Breast epithelium (tissue), 4 donors: ENCODE data around the gene PORCN. TPM values are rescaled to one million over a fixed set of nuclear protein-coding genes. Genes with fewer than 3 reads are reported as not detected.
A peak's percentile ranks its signal among the peaks of the same experiment; 100 is the strongest.

Experiments used
- DNase-seq, 2 donors: peaks; one replicate each; pipeline ENCODE4 v3.0.0-alpha.2; 2019; ENCODE audit warnings: low spot score in 2 of 2
- H3K27ac ChIP-seq, 2 donors: fragments of 200-600 bp; sonication (generic) in 1 of 2; one replicate each; pipeline ENCODE4 v1.5.1; 2016 to 2019; ENCODE audit warnings: mild to moderate bottlenecking in 1 of 2
- H3K27me3 ChIP-seq, 2 donors: fragments of 200-600 bp; sonication (generic) in 1 of 2; one replicate each; pipeline versions ENCODE4 v1.5.1 to v1.6.0; 2017 to 2019; ENCODE audit warnings: control low read depth in 1 of 2, mild to moderate bottlenecking in 1 of 2
- H3K36me3 ChIP-seq: fragments of 200-600 bp; one replicate; pipeline ENCODE4 v1.5.1; 2019
- H3K4me1 ChIP-seq, 2 donors: fragments of 200-600 bp; sonication (generic); one replicate each; pipeline ENCODE4 v1.5.1; 2016 to 2019; ENCODE audit warnings: control low read depth in 1 of 2
- H3K4me3 ChIP-seq, 3 donors: fragments of 200-600 bp; sonication (generic); 1 replicate in 2 of 3; 2 replicates in 1 of 3; pipeline ENCODE4 v1.5.1; 2016 to 2019; ENCODE audit warnings: mild to moderate bottlenecking in 3 of 3, moderate library complexity in 2 of 3
- H3K9me3 ChIP-seq, 2 donors: fragments of 200-600 bp; sonication (generic) in 1 of 2; one replicate each; pipeline ENCODE4 v1.5.1; 2016 to 2019; ENCODE audit warnings: control low read depth in 1 of 2
- CTCF ChIP-seq, 3 donors: fragments of 450-650 bp; IDR thresholded peaks; one replicate each; pipeline ENCODE4 v1.5.1; 2016 to 2017; ENCODE audit warnings: antibody characterized with exemption in 3 of 3, mild to moderate bottlenecking in 3 of 3, moderate library complexity in 3 of 3
- POLR2A ChIP-seq: fragments of 450-650 bp; IDR thresholded peaks from one replicate; pipeline ENCODE4 v1.6.1; 2016; ENCODE audit warnings: antibody characterized with exemption, mild to moderate bottlenecking, moderate library complexity
- POLR2AphosphoS5 ChIP-seq, 3 donors: sonication (generic); formaldehyde crosslinking; IDR thresholded peaks; one replicate each; pipeline ENCODE4 v1.6.1; 2017; ENCODE audit warnings: antibody characterized with exemption in 3 of 3
- intact Hi-C: fragments of 100-400 bp; cut with DNase I; formaldehyde crosslinking; loops from one replicate; pipeline ENCODE4 v1.15.1; 2023; ENCODE audit warnings: low total_unique reads
- total RNA-seq, 3 donors: library from RNA; depleted of rRNA; stranded (reverse); fragments of >200 nt; gene quantifications; one replicate each; pipeline ENCODE4 v1.1.0, GENCODE V29; 2016

PORCN gene
- total RNA-seq, 3 donors from 2014 or later: 12.1 to 22.1 (median 17.0) TPM

GRCh38 chrX:48492293-48492910 lies 16.4 kb upstream of the PORCN start:
- DNase-seq: no peak
- Histone ChIP-seq H3K4me3 (no peak overlapping the region), H3K4me1 (no peaks in the 10 kb centered on the region), H3K27me3 (peaks cover 0 to 30% of the 10 kb centered on the region in 2 donors), H3K36me3 (no peaks in the 10 kb centered on the region), H3K27ac (no peak overlapping the region), H3K9me3 (peaks cover 0 to 11% of the 10 kb centered on the region in 2 donors)
- intact Hi-C loops: no loop called here
- TF ChIP-seq CTCF (IDR thresholded peaks at IDR 0.05) (no peak), POLR2AphosphoS5 (IDR thresholded peaks at IDR 0.05) (no peak), POLR2A (no peak)

DNA sequence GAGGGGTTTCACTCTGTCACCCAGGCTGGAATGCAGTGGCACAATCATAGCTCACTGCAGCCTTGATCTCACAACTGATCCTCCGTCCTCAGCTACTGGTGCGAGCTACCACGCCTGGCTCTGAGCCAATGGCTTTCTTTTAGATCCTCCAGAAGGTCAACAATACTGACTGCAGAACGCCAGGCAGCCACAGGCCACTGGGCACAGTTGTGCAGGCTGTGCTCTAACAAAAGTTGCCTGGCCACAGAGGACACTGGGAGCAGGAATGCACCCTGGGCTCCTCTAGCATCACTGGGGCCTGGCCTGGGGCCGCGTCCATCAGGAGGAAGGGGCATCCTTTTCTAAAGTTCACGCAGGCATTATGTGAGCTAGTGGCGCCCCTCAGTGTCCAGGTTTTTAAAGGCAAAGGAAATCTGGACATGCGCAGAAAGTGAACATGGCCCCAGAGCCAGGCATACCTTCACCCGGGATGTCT lies 14.9 kb upstream of the PORCN start:
- H3K27ac ChIP-seq: no peak overlapping the region
- intact Hi-C loops: no loop called here
- H3K36me3 ChIP-seq: no peaks in the 10 kb centered on the region
- DNase-seq: no peak
- peaks cover 0 to 33% of the 10 kb centered on the region in 2 donors for H3K27me3 ChIP-seq
- H3K9me3 ChIP-seq: peaks cover 0 to 11% of the 10 kb centered on the region in 2 donors
- TF ChIP-seq POLR2A (no peak), POLR2AphosphoS5 (IDR thresholded peaks at IDR 0.05) (no peak), CTCF (IDR thresholded peaks at IDR 0.05) (peak in 1 of 3 donors; percentile 19)
- H3K4me3 ChIP-seq: no peak overlapping the region
- H3K4me1 ChIP-seq: no peaks in the 10 kb centered on the region

GRCh38 chrX:48496660-48497059 lies 12.1 kb upstream of the PORCN start:
- Histone ChIP-seq H3K27me3 (peaks cover 0 to 32% of the 10 kb centered on the region in 2 donors), H3K36me3 (no peaks in the 10 kb centered on the region), H3K9me3 (no peaks in the 10 kb centered on the region), H3K4me1 (no peaks in the 10 kb centered on the region), H3K27ac (no peak overlapping the region), H3K4me3 (no peak overlapping the region)
- DNase-seq: no peak
- intact Hi-C loops: no loop called here
- no peak for TF ChIP-seq POLR2AphosphoS5 (IDR thresholded peaks at IDR 0.05)
- TF ChIP-seq POLR2A: no peak
- TF ChIP-seq CTCF (IDR thresholded peaks at IDR 0.05): no peak

- no peaks in the 10 kb centered on the region for H3K9me3 ChIP-seq
- TF ChIP-seq POLR2AphosphoS5 (IDR thresholded peaks at IDR 0.05): no peak
- TF ChIP-seq POLR2A: no peak
- TF ChIP-seq CTCF (IDR thresholded peaks at IDR 0.05): no peak
- intact Hi-C loops: no loop called here
- peaks cover 0 to 41% of the 10 kb centered on the region in 2 donors for H3K27me3 ChIP-seq
- no peak overlapping the region for H3K4me3 ChIP-seq
- H3K4me1 ChIP-seq: no peaks in the 10 kb centered on the region
- H3K27ac ChIP-seq: no peak overlapping the region
- no peaks in the 10 kb centered on the region for H3K36me3 ChIP-seq
- DNase-seq: no peak
Measured at GRCh38 chrX:48497871-48498270, 10.9 kb upstream of the PORCN start.

- Histone ChIP-seq H3K27ac (no peak overlapping the region), H3K36me3 (no peaks in the 10 kb centered on the region), H3K9me3 (no peaks in the 10 kb centered on the region), H3K27me3 (peaks cover 0 to 43% of the 10 kb centered on the region in 2 donors), H3K4me3 (no peak overlapping the region), H3K4me1 (no peaks in the 10 kb centered on the region)
- DNase-seq: no peak
- no peak for TF ChIP-seq CTCF (IDR thresholded peaks at IDR 0.05)
- intact Hi-C loops: no loop called here
Measured at GRCh38 chrX:48498374-48498809, 10.4 kb upstream of the PORCN start.
